AG09319 (cell line): ENCODE measurements around the gene AGK.

Experiments
- DNase-seq: peaks from one replicate; pipeline ENCODE4 v3.0.0-alpha.2; 2010; ENCODE audit warnings: low read depth; ENCODE audit errors: extremely low read depth
- TF ChIP-seq, protein P1 (sequence below): IDR thresholded peaks from 2 replicates; pipeline ENCODE4 v1.5.1; 2011; ENCODE audit warnings: low read depth, mild to moderate bottlenecking, inconsistent platforms, low read length, moderate library complexity

AGK gene

DNA sequence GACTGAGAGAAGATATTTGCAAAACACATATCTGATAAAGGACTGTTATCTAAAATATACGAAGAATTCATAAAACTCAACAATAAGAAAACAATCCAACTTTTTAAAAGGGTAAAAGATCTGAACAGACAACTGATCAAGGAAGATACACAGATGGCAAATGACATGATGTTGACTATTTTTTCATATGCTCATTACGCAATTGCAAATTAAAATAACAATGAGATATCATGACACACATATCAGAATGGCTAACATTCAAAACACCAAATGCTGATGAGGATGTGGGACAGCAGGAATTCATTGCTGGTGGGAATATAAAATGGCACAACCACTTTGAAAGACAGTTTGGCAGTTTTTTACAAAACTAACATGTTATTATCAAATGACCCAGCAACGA is 141.9 kb downstream of the AGK start:
- DNase-seq, result no peak
- TF ChIP-seq, protein P1, sequence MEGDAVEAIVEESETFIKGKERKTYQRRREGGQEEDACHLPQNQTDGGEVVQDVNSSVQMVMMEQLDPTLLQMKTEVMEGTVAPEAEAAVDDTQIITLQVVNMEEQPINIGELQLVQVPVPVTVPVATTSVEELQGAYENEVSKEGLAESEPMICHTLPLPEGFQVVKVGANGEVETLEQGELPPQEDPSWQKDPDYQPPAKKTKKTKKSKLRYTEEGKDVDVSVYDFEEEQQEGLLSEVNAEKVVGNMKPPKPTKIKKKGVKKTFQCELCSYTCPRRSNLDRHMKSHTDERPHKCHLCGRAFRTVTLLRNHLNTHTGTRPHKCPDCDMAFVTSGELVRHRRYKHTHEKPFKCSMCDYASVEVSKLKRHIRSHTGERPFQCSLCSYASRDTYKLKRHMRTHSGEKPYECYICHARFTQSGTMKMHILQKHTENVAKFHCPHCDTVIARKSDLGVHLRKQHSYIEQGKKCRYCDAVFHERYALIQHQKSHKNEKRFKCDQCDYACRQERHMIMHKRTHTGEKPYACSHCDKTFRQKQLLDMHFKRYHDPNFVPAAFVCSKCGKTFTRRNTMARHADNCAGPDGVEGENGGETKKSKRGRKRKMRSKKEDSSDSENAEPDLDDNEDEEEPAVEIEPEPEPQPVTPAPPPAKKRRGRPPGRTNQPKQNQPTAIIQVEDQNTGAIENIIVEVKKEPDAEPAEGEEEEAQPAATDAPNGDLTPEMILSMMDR, result no peak

DNA sequence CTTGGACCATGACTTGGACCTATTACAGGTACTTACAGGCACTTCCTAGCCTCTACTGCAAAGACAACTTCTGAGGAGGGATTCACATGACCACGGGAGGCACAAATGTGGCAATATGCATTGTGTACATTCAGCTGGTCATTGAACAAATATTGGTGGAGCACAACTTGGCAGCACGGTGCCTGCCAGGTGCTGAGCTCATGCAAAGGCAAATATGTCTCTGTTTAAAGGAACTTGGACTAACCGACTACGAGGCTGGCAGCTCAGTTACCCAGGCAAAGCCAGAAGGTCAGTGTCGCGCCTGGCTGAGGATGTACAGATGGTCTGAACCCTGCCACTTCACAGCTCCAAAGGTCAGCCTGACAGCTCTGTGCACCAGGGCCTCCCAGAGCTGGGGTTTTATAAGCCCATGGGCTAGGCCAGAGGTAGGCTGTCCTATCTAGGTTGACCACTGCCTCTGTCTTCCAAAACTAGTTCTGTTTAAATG is 144.6 kb downstream of the AGK start:
- TF ChIP-seq, protein P1, result no peak

DNA sequence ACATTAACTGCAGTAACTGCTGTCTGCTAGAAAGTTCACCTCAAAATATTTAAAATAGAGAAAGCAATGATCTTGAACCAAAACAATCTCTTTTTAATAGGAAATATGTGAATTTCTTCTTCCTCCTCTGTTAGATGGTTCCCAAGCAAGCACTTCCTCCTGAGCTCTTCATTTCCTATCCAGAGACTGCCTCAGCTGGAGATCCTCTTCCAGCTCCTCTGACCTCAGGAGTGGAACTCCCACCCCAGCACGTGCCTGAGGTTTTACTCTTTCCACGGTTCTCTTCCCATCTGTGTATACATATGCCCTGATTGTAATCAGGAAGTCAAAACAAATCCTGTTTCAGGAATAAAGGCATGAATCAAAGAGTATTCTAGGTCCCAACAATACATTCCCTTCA is 145.1 kb downstream of the AGK start:
- TF ChIP-seq, protein P1, result no peak
- no peak for DNase-seq

More for the DNA sequence above, 144.6 kb downstream of the AGK start:
- no peak for DNase-seq

DNA sequence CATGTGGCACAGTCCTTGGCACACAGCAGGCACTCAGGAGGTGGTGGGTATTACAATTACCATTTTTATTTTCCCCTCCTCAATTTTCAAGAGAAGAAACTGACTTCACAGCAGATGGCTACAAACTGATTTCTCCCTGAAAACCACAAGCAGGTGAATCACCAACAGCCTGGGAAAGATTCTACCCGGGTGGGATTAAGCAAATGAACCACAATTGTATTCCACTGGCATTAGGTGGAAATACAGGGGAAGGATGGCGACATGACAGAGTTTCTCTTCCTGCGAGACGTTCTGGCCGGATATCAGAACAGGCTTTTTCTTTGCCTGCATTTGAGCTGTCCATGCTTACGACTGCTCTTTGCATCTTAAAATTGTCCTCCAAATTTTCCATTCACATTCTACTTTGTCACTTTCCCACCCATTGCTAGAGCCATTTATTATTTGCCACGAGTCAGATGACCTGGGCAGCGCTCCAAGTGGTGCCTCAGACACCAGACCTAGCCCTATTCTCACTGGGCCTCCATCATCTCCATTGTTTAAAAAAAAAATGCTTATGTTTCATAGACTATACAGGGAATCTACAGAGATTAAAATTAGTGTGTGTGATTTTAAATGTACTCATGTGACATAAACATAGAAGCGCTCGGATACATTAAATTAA is 146.1 kb downstream of the AGK start:
- DNase-seq, result no peak
- TF ChIP-seq, protein P1, result no peak

DNA sequence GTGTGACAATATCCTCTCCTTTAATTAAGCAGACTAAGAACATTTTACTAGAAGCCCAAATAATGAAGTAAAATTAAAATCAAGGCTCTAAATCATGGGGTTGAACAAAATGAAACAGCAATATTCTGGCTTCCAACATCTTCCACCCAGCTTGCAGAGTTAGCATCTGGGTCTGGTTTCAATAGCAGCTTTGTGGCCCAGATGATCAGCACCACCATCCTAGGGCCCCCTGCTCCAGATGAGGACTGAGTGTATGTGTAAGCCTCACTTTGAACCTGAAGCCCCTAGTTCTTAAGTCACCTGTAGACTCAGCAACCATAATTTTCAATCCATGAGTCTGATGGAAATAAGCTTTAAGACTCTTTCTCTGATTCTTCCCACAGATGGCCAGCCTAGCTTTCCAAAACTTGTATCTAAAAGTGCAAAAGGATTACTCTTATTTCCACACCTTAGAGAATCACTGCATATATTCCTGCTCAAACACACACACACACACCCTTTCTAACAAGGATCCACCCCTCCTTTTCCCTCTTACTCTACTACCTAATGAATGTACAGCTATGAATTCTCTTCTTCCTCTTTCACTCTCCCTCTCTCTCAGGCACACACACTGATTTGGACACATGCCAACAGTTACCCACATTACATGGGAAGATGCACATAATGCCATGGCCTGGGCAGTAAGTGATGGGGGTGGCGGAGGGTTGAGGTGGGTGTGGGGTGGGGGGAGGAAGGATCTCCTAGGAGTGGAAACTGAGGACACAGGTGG is 147.2 kb downstream of the AGK start:
- no peak for DNase-seq
- TF ChIP-seq, protein P1, result no peak

DNA sequence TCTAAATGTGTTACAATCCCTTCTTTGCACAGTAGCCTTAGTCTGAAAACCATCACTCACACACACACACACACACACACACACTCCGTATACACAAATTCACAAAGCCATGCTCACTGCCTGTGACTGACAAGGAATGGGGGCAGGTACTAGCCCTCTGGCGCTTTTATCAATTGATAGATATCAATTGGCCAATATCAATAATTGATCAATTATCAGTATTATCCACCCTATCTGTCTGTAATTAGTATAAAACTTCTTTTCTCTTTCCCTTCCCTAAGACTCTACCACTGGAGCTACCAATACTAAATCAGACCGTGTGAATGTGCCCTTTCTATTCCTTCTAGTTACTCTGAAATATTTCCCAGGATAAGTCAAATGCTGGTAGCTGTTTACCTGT is 148.7 kb downstream of the AGK start:
- DNase-seq, result no peak
- TF ChIP-seq, protein P1, result no peak

DNA sequence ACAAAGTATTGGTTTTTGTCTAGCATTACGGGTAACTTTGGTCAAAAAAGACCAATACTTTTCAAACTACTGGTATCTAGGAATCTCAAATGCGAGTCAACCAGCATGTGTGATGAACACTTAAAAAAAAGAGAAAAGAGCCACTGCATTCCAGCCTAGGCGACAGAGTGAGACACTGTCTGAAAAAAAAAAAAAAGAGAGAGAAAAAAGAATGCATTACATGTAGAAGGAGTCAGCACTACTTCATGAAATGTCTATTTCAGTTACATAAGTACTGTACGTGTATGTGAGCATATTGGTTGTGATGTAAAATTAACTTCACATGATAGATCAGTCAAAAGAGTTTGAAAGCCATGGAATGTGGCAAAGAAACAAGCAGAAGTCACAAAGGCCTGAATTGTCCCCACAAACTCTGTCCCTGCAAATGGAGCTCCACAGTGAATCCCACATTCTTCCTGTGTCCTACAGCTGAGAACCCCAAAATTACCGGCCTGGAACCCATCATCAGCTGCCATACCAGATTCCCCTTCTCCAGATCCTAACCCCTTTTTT is 149.2 kb downstream of the AGK start:
- no peak for DNase-seq
- TF ChIP-seq, protein P1, result no peak
